D341Med (cell line): ENCODE data around the gene TRIO.

ENCODE experiments used
- DNase-seq: peaks from one replicate; pipeline ENCODE4 v3.0.0; 2012; ENCODE audit warnings: low spot score

Gene TRIO

GRCh38 chr5:14226554-14226953 is 83.4 kb downstream of the TRIO start:
- DNase-seq, result no peak

GRCh38 chr5:14226992-14227391 is 83.8 kb downstream of the TRIO start:
- DNase-seq, result no peak

GRCh38 chr5:14227513-14227912 is 84.4 kb downstream of the TRIO start:
- DNase-seq, result no peak

- DNase-seq, result no peak
These were observed 85.1 kb downstream of the TRIO start for GRCh38 chr5:14228219-14228618.

GRCh38 chr5:14229181-14229580 is 86.0 kb downstream of the TRIO start:
- DNase-seq, result no peak

GRCh38 chr5:14229734-14230133 is 86.6 kb downstream of the TRIO start:
- no peak for DNase-seq

- no peak for DNase-seq
These were observed 88.0 kb downstream of the TRIO start for GRCh38 chr5:14231156-14231555.

GRCh38 chr5:14231890-14232289 is 88.7 kb downstream of the TRIO start:
- DNase-seq, result no peak

- no peak for DNase-seq
These were observed 91.1 kb downstream of the TRIO start for GRCh38 chr5:14234204-14234603.

GRCh38 chr5:14235872-14236271 is 92.7 kb downstream of the TRIO start:
- DNase-seq, result no peak

GRCh38 chr5:14236757-14237156 is 93.6 kb downstream of the TRIO start:
- no peak for DNase-seq

GRCh38 chr5:14237317-14238086 is 94.4 kb downstream of the TRIO start:
- DNase-seq, result no peak

GRCh38 chr5:14238272-14238671 is 95.1 kb downstream of the TRIO start:
- DNase-seq, result no peak

GRCh38 chr5:14239404-14239803 is 96.3 kb downstream of the TRIO start:
- no peak for DNase-seq

GRCh38 chr5:14239951-14240350 is 96.8 kb downstream of the TRIO start:
- DNase-seq, result no peak

- DNase-seq, result no peak
These were observed 97.2 kb downstream of the TRIO start for GRCh38 chr5:14240359-14240758.

GRCh38 chr5:14241141-14241540 is 98.0 kb downstream of the TRIO start:
- no peak for DNase-seq

- no peak for DNase-seq
These were observed 99.3 kb downstream of the TRIO start for GRCh38 chr5:14242447-14242846.

- DNase-seq, result no peak
These were observed 99.8 kb downstream of the TRIO start for GRCh38 chr5:14242871-14243383.

- DNase-seq, result no peak
These were observed 100.6 kb downstream of the TRIO start for GRCh38 chr5:14243766-14244165.

GRCh38 chr5:14244721-14245120 is 101.6 kb downstream of the TRIO start:
- no peak for DNase-seq

GRCh38 chr5:14245132-14245925 is 102.2 kb downstream of the TRIO start:
- DNase-seq, result no peak

GRCh38 chr5:14246350-14247053 is 103.4 kb downstream of the TRIO start:
- DNase-seq, result no peak
